ENCODE data around the gene BAIAP3.

DNA sequence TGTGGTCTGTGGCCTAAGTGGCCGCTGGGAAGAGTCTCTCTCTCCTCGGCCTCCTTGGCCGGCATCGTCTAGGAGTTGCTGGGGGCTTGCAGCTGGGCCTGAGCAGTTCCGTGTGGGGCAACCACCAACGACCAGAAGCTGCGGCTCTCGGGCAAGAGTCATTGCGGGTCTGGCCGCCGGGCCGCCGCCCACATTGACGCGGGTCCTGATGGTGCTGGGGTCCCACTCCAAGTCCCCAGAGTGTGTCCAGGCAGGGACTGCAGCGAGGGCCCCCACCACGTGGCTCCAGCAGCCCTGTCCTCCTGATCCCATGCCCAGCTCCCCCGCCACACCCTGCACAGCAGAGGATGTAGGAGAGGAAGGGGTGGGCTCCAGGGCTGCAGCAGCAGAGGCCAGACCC, 50.1 kb downstream of the BAIAP3 start:
- TF ChIP-seq, protein P1, sequence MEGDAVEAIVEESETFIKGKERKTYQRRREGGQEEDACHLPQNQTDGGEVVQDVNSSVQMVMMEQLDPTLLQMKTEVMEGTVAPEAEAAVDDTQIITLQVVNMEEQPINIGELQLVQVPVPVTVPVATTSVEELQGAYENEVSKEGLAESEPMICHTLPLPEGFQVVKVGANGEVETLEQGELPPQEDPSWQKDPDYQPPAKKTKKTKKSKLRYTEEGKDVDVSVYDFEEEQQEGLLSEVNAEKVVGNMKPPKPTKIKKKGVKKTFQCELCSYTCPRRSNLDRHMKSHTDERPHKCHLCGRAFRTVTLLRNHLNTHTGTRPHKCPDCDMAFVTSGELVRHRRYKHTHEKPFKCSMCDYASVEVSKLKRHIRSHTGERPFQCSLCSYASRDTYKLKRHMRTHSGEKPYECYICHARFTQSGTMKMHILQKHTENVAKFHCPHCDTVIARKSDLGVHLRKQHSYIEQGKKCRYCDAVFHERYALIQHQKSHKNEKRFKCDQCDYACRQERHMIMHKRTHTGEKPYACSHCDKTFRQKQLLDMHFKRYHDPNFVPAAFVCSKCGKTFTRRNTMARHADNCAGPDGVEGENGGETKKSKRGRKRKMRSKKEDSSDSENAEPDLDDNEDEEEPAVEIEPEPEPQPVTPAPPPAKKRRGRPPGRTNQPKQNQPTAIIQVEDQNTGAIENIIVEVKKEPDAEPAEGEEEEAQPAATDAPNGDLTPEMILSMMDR (IDR thresholded peaks at IDR 0.05), result no peak
- no peak for TF ChIP-seq POLR2A (IDR thresholded peaks at IDR 0.05)
